GM10248 (cell line): Measurements from ENCODE around the gene FUT9.

Source experiments
- CTCF ChIA-PET: fragments of 300-600 bp; sonication (Branson Sonifier 250); formaldehyde crosslinking; extraction: SDS; loops from one replicate; lab custom pipeline; 2021; ENCODE audit warnings: antibody characterized with exemption; lab: Yijun Ruan, JAX
- POLR2A ChIA-PET: fragments of 350-650 bp; sonication (Branson Sonifier 250); formaldehyde crosslinking; extraction: SDS; loops from one replicate; lab custom pipeline; 2020; ENCODE audit warnings: antibody characterized with exemption; lab: Yijun Ruan, JAX
- DNase-seq: peaks from one replicate; pipeline ENCODE4 v3.0.0; 2012; ENCODE audit errors: extremely low spot score
- CTCF ChIP-seq: IDR thresholded peaks from 2 replicates; pipeline ENCODE4 v1.5.1; 2012; ENCODE audit warnings: mild to moderate bottlenecking, low read depth; ENCODE audit errors: extremely low read depth, missing control alignments, control extremely low read depth

Gene FUT9

GRCh38 chr6:95998133-95998532, 17.6 kb upstream of the FUT9 start:
- CTCF ChIA-PET = interaction anchor here (1.3 kb wide), 1 partner anchor 9 kb away, joined by 4 read pairs; no protein-coding TSS in a partner anchor
- TF ChIP-seq CTCF = no peak
- no peak for DNase-seq
- POLR2A ChIA-PET = no interaction called here

GRCh38 chr6:96001891-96002575, 13.7 kb upstream of the FUT9 start:
- ChIA-PET CTCF (interaction anchor here (0.7 to 0.9 kb wide), 2 partner anchors 21 to 34 kb away, joined by 3 read pairs; no protein-coding TSS in a partner anchor), POLR2A (no interaction called here)
- TF ChIP-seq CTCF = no peak
- no peak for DNase-seq

- ChIA-PET CTCF (interaction anchor here (0.9 kb wide), 1 partner anchor 21 kb away, joined by 3 read pairs; no protein-coding TSS in a partner anchor), POLR2A (no interaction called here)
- no peak for DNase-seq
- TF ChIP-seq CTCF = no peak
Measured at GRCh38 chr6:96002576-96002910, 13.2 kb upstream of the FUT9 start.

GRCh38 chr6:96002912-96003311, 12.9 kb upstream of the FUT9 start:
- no peak for DNase-seq
- TF ChIP-seq CTCF = no peak
- CTCF ChIA-PET = interaction anchor here (0.9 kb wide), 1 partner anchor 21 kb away, joined by 3 read pairs; no protein-coding TSS in a partner anchor
- POLR2A ChIA-PET = no interaction called here

- POLR2A ChIA-PET = no interaction called here
- CTCF ChIA-PET = interaction anchor here (0.6 to 1.2 kb wide), 4 partner anchors 9 to 28 kb away, joined by 3 to 4 read pairs (median 3); partner anchors contain the start of gene FUT9
- TF ChIP-seq CTCF = no peak
- DNase-seq = no peak
Measured at GRCh38 chr6:96007663-96008062, 8.1 kb upstream of the FUT9 start.

- CTCF ChIA-PET = interaction anchor here (1.3 kb wide), 1 partner anchor 9 kb away, joined by 6 read pairs; no protein-coding TSS in a partner anchor
- no peak for TF ChIP-seq CTCF
- POLR2A ChIA-PET = no interaction called here
- no peak for DNase-seq
Measured at GRCh38 chr6:96013531-96013930, 2.2 kb upstream of the FUT9 start.
